Measurements from ENCODE around the gene ZNF611.
"Not testable (repeated sequence)": the region's sequence is repeated elsewhere in the genome, so short reads cannot be mapped to it uniquely, and the experiment has no call there.

- TF ChIP-seq KAT8 (IDR thresholded peaks at IDR 0.05; ENCODE audit: low read depth); ZNF717 (CRISPR knock-in tag; IDR thresholded peaks at IDR 0.05): not testable (repeated sequence)
These were observed 14.3 kb downstream of the ZNF611 start for GRCh38 chr19:52720541-52720940.

Measured in K562 (cell line).